ENCODE data around the gene SRSF1. TPM values are rescaled to one million over a fixed set of nuclear protein-coding genes. Genes with fewer than 3 reads are reported as not detected.

Gene SRSF1
- total RNA-seq, 2 experiments from 2014 or later: 531 to 582 TPM

DNA sequence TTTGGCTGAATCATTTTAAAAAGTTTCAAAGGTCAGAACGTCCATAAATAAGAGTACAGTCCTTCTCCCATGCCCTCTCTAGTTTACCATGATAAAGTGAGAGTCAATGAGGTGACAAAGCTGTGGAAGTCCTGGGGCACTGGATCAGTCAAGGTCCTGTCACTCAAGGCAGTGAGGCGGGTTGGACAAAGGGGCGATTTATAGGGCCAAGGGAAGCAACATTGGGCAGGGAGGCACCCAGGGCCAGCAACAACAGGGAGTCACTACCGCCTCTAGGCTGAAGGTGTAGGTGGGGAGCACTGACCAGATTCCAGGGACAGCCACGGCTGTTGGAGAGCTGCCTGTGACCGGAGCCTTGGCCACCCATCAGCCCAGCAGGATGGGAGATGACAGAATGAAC, 47.6 kb upstream of the SRSF1 start:
- H3K4me3 ChIP-seq (ENCODE audit: low read depth, low read length, poor library complexity, severe bottlenecking): no peak overlapping the region
- intact Hi-C loops (cut with micrococcal nuclease; ENCODE audit: unreplicated experiment): no loop called here
- TF ChIP-seq, protein P1, sequence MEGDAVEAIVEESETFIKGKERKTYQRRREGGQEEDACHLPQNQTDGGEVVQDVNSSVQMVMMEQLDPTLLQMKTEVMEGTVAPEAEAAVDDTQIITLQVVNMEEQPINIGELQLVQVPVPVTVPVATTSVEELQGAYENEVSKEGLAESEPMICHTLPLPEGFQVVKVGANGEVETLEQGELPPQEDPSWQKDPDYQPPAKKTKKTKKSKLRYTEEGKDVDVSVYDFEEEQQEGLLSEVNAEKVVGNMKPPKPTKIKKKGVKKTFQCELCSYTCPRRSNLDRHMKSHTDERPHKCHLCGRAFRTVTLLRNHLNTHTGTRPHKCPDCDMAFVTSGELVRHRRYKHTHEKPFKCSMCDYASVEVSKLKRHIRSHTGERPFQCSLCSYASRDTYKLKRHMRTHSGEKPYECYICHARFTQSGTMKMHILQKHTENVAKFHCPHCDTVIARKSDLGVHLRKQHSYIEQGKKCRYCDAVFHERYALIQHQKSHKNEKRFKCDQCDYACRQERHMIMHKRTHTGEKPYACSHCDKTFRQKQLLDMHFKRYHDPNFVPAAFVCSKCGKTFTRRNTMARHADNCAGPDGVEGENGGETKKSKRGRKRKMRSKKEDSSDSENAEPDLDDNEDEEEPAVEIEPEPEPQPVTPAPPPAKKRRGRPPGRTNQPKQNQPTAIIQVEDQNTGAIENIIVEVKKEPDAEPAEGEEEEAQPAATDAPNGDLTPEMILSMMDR (conservative IDR thresholded peaks at IDR 0.05; ENCODE audit: low read length): no peak
- TF ChIP-seq EZH2phosphoT487 (IDR thresholded peaks at IDR 0.05; ENCODE audit: borderline replicate concordance, low read depth, low read length): no peak
- H3K9me3 ChIP-seq (ENCODE audit: low read length): no peaks in the 10 kb centered on the region
- no peaks in the 10 kb centered on the region for H3K9me2 ChIP-seq (ENCODE audit: insufficient read depth, low read length)
- POLR2A ChIA-PET: no interaction called here
- no peak overlapping the region for H3K4me2 ChIP-seq (ENCODE audit: low read length)
- no peak for DNase-seq (ENCODE audit: low spot score)
- H3K36me3 ChIP-seq (ENCODE audit: insufficient read depth, low read length): no peaks in the 10 kb centered on the region
- no peaks in the 10 kb centered on the region for H4K20me1 ChIP-seq (ENCODE audit: insufficient read depth, low read length)
- CTCF ChIA-PET (ENCODE audit: unreplicated experiment): no interaction called here
- BruUV-seq (replicated peaks): no TSS peak
- H3K79me2 ChIP-seq (ENCODE audit: insufficient read depth, low read depth, low read length): no peaks in the 10 kb centered on the region
- H3K4me1 ChIP-seq (ENCODE audit: insufficient read depth, low read length, poor library complexity, severe bottlenecking): no peaks in the 10 kb centered on the region
- no peak overlapping the region for H2AFZ ChIP-seq (ENCODE audit: low read length)
- H3K27ac ChIP-seq (ENCODE audit: low read depth, low read length, poor library complexity, severe bottlenecking): no peak overlapping the region

DNA sequence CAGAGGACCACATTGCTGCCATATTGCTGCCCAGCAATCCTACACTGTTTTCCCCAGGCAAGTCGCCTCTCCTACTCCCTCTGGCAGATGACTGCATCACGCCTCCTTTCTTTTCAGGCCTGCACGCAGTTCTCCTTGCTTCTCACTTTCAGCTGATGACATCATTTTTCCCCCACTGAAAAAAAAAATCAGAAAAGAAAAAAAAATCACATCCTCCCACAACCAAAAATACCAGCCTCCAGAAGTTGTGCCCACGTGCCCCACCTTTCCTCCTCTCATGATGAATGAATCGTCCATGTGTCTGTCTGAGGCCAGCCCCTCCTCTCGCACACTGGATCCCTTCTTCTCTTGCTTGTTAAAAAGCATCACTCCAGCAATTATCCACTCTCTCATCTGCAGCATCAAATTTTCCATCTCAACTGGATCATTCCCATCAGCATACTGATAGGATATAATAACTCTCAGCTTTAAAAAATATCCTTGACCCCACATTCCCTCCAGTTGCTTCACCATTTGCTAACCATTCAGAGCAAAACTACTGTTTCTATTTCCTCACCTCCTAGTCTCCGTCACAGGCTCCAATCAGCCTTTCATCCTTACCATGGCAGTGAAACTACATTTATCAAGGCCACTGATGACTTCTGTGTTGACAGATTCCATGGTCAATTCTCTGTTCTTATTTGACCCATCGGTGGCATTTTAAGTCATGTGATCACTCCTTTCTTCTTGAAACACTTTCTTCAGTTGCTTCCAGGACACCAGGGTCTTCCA, 46.1 kb upstream of the SRSF1 start:
- Histone ChIP-seq H3K9me3 (ENCODE audit: low read length) (no peaks in the 10 kb centered on the region), H3K4me1 (ENCODE audit: insufficient read depth, low read length, poor library complexity, severe bottlenecking) (no peaks in the 10 kb centered on the region), H3K79me2 (ENCODE audit: insufficient read depth, low read depth, low read length) (no peaks in the 10 kb centered on the region), H3K4me2 (ENCODE audit: low read length) (no peak overlapping the region), H3K36me3 (ENCODE audit: insufficient read depth, low read length) (no peaks in the 10 kb centered on the region), H2AFZ (ENCODE audit: low read length) (no peak overlapping the region), H4K20me1 (ENCODE audit: insufficient read depth, low read length) (no peaks in the 10 kb centered on the region), H3K9me2 (ENCODE audit: insufficient read depth, low read length) (no peaks in the 10 kb centered on the region), H3K27ac (ENCODE audit: low read depth, low read length, poor library complexity, severe bottlenecking) (no peak overlapping the region), H3K4me3 (ENCODE audit: low read depth, low read length, poor library complexity, severe bottlenecking) (no peak overlapping the region)
- POLR2A ChIA-PET: interaction anchor here (0.6 kb wide), 1 partner anchor 387 kb away, joined by 3 read pairs; no protein-coding TSS in a partner anchor
- intact Hi-C loops (cut with micrococcal nuclease; ENCODE audit: unreplicated experiment): no loop called here
- no peak for TF ChIP-seq EZH2phosphoT487 (IDR thresholded peaks at IDR 0.05; ENCODE audit: borderline replicate concordance, low read depth, low read length)
- DNase-seq (ENCODE audit: low spot score): no peak
- CTCF ChIA-PET (ENCODE audit: unreplicated experiment): no interaction called here
- no TSS peak for BruUV-seq (replicated peaks)

DNA sequence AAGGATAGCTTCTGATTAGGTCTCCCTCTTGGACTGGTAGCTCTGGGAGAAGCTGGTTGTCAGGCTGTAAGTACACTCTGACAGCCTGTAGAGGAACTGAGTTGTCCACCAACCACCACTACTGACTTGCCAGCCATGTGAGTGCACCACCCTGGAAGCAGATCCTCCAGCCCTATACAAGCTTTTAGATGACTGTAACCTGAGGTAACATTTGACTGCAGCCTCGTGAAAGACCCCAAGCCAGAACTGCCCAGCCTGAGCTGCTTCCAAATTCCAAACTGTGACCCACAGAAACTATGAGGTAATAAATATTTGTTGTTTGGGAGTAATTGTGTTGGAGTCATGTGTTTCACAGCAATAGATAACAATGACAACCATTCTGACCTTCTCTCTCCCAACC, 45.4 kb upstream of the SRSF1 start:
- no peaks in the 10 kb centered on the region for H3K9me2 ChIP-seq (ENCODE audit: insufficient read depth, low read length)
- no peak overlapping the region for H3K4me2 ChIP-seq (ENCODE audit: low read length)
- H3K4me3 ChIP-seq (ENCODE audit: low read depth, low read length, poor library complexity, severe bottlenecking): no peak overlapping the region
- no peaks in the 10 kb centered on the region for H3K79me2 ChIP-seq (ENCODE audit: insufficient read depth, low read depth, low read length)
- no peak for TF ChIP-seq EZH2phosphoT487 (IDR thresholded peaks at IDR 0.05; ENCODE audit: borderline replicate concordance, low read depth, low read length)
- TF ChIP-seq, protein P1 (conservative IDR thresholded peaks at IDR 0.05; ENCODE audit: low read length): no peak
- ChIA-PET CTCF (ENCODE audit: unreplicated experiment) (no interaction called here), POLR2A (interaction anchor here (1.2 kb wide), 1 partner anchor 14 kb away, joined by 3 read pairs; no protein-coding TSS in a partner anchor)
- no peak overlapping the region for H2AFZ ChIP-seq (ENCODE audit: low read length)
- no peaks in the 10 kb centered on the region for H3K4me1 ChIP-seq (ENCODE audit: insufficient read depth, low read length, poor library complexity, severe bottlenecking)
- no peaks in the 10 kb centered on the region for H3K36me3 ChIP-seq (ENCODE audit: insufficient read depth, low read length)
- intact Hi-C loops (cut with micrococcal nuclease; ENCODE audit: unreplicated experiment): no loop called here
- H3K9me3 ChIP-seq (ENCODE audit: low read length): no peaks in the 10 kb centered on the region
- no TSS peak for BruUV-seq (replicated peaks)
- H4K20me1 ChIP-seq (ENCODE audit: insufficient read depth, low read length): no peaks in the 10 kb centered on the region
- no peak for DNase-seq (ENCODE audit: low spot score)
- no peak overlapping the region for H3K27ac ChIP-seq (ENCODE audit: low read depth, low read length, poor library complexity, severe bottlenecking)
